Measurements from ENCODE around the gene KDM5B.
A peak's percentile ranks its signal among the peaks of the same experiment; 100 is the strongest.

KDM5B gene

GRCh38 chr1:202708456-202709275 is 99.6 kb downstream of the KDM5B start:
- H3K4me1 ChIP-seq, result peaks cover 13 to 21% (median 16%) of the 10 kb centered on the region in 10 experiments
- H3K4me2 ChIP-seq, result peak overlapping the region in 3 of 11 experiments; percentile 86 to 98 (median 96); a peak in 2 of 22 replicates
- peaks cover 51 to 98% (median 75%) of the 10 kb centered on the region in 11 experiments for H3K27me3 ChIP-seq
- TF ChIP-seq Cebpa-rat (IDR thresholded peaks at IDR 0.05), result no peak
- H3K4me3 ChIP-seq, result no peak overlapping the region
- peaks cover 0 to 97% (median 25%) of the 10 kb centered on the region in 11 experiments; a peak in 17 of 22 replicates for H4K20me1 ChIP-seq
- no peak overlapping the region for H3K9ac ChIP-seq
- no peak overlapping the region for H3K27ac ChIP-seq
- H3K9me3 ChIP-seq (replicated peaks in 1 of 11), result no peaks in the 10 kb centered on the region
- H3K36me3 ChIP-seq, result no peaks in the 10 kb centered on the region

- Histone ChIP-seq H3K36me3 (no peaks in the 10 kb centered on the region), H3K4me1 (peaks cover 13 to 21% (median 16%) of the 10 kb centered on the region in 10 experiments), H3K9me3 (replicated peaks in 1 of 11) (no peaks in the 10 kb centered on the region), H3K4me2 (no peak overlapping the region), H3K9ac (no peak overlapping the region), H3K4me3 (no peak overlapping the region), H3K27me3 (peaks cover 48 to 99% (median 65%) of the 10 kb centered on the region in 11 experiments), H3K27ac (no peak overlapping the region), H4K20me1 (peaks cover 0 to 97% (median 25%) of the 10 kb centered on the region in 11 experiments; a peak in 17 of 22 replicates)
- no peak for TF ChIP-seq Cebpa-rat (IDR thresholded peaks at IDR 0.05)
Measured at GRCh38 chr1:202706851-202707250, 101.4 kb downstream of the KDM5B start.

GRCh38 chr1:202704601-202705000 is 103.6 kb downstream of the KDM5B start:
- Histone ChIP-seq H3K9ac (no peak overlapping the region), H3K27me3 (peaks cover 25 to 99% (median 43%) of the 10 kb centered on the region in 11 experiments), H4K20me1 (peaks cover 0 to 80% (median 14%) of the 10 kb centered on the region in 11 experiments; a peak in 16 of 22 replicates), H3K27ac (no peak overlapping the region), H3K4me3 (no peak overlapping the region), H3K36me3 (no peaks in the 10 kb centered on the region), H3K9me3 (replicated peaks in 1 of 11) (no peaks in the 10 kb centered on the region), H3K4me2 (0 out of 22 replicates have a peak overlapping the region, but pooled peaks of 1 of the 11 experiments have one; percentile 7), H3K4me1 (peaks cover 4 to 9% (median 6%) of the 10 kb centered on the region in 10 experiments)
- TF ChIP-seq Cebpa-rat (IDR thresholded peaks at IDR 0.05), result no peak

GRCh38 chr1:202703191-202703590 is 105.0 kb downstream of the KDM5B start:
- peaks cover 11 to 99% (median 29%) of the 10 kb centered on the region in 11 experiments for H3K27me3 ChIP-seq

GRCh38 chr1:202702088-202702487 is 106.1 kb downstream of the KDM5B start:
- no peak for TF ChIP-seq Cebpa-rat (IDR thresholded peaks at IDR 0.05)
- H3K27me3 ChIP-seq, result peaks cover under 1 to 99% (median 18%) of the 10 kb centered on the region in 11 experiments; a peak in 21 of 22 replicates
- no peak overlapping the region for H3K27ac ChIP-seq
- H3K4me3 ChIP-seq, result no peak overlapping the region
- no peak overlapping the region for H3K4me2 ChIP-seq
- H4K20me1 ChIP-seq, result peaks cover 0 to 78% (median 3%) of the 10 kb centered on the region in 11 experiments; a peak in 11 of 22 replicates
- no peaks in the 10 kb centered on the region for H3K9me3 ChIP-seq (replicated peaks in 1 of 11)
- no peaks in the 10 kb centered on the region for H3K36me3 ChIP-seq
- H3K9ac ChIP-seq, result no peak overlapping the region
- H3K4me1 ChIP-seq, result peaks cover 12 to 19% (median 15%) of the 10 kb centered on the region in 10 experiments

More at GRCh38 chr1:202703191-202703590, 105.0 kb downstream of the KDM5B start:
- peaks cover 0 to 78% (median 5%) of the 10 kb centered on the region in 11 experiments; a peak in 10 of 22 replicates for H4K20me1 ChIP-seq
- no peak overlapping the region for H3K4me2 ChIP-seq
- H3K36me3 ChIP-seq, result no peaks in the 10 kb centered on the region
- H3K4me3 ChIP-seq, result no peak overlapping the region
- H3K27ac ChIP-seq, result no peak overlapping the region
- TF ChIP-seq Cebpa-rat (IDR thresholded peaks at IDR 0.05), result no peak
- H3K9ac ChIP-seq, result no peak overlapping the region
- peaks cover 7 to 14% (median 11%) of the 10 kb centered on the region in 10 experiments for H3K4me1 ChIP-seq
- no peaks in the 10 kb centered on the region for H3K9me3 ChIP-seq (replicated peaks in 1 of 11)

GRCh38 chr1:202701200-202701599 is 107.0 kb downstream of the KDM5B start:
- Histone ChIP-seq H3K4me3 (no peak overlapping the region), H3K9ac (no peak overlapping the region), H3K27me3 (peaks cover 0 to 99% (median 12%) of the 10 kb centered on the region in 11 experiments; a peak in 11 of 22 replicates), H4K20me1 (peaks cover 0 to 78% (median 6%) of the 10 kb centered on the region in 11 experiments; a peak in 10 of 22 replicates), H3K4me1 (peaks cover 12 to 19% (median 15%) of the 10 kb centered on the region in 10 experiments), H3K9me3 (replicated peaks in 1 of 11) (no peaks in the 10 kb centered on the region), H3K36me3 (no peaks in the 10 kb centered on the region), H3K27ac (no peak overlapping the region), H3K4me2 (no peak overlapping the region)
- peak in 4 of 11 experiments; percentile 8 to 59 (median 28); a peak in 4 of 22 replicates for TF ChIP-seq Cebpa-rat (IDR thresholded peaks at IDR 0.05)

- Histone ChIP-seq H3K9ac (no peak overlapping the region), H3K36me3 (no peaks in the 10 kb centered on the region), H4K20me1 (peaks cover 0 to 77% (median 6%) of the 10 kb centered on the region in 11 experiments; a peak in 9 of 22 replicates), H3K27me3 (peaks cover 0 to 99% (median 16%) of the 10 kb centered on the region in 11 experiments; a peak in 14 of 22 replicates), H3K9me3 (replicated peaks in 1 of 11) (no peaks in the 10 kb centered on the region), H3K4me2 (no peak overlapping the region), H3K27ac (no peak overlapping the region), H3K4me1 (peaks cover 12 to 19% (median 15%) of the 10 kb centered on the region in 10 experiments), H3K4me3 (no peak overlapping the region)
- TF ChIP-seq Cebpa-rat (IDR thresholded peaks at IDR 0.05), result no peak
Measured at GRCh38 chr1:202700061-202700460, 108.2 kb downstream of the KDM5B start.

- Histone ChIP-seq H3K36me3 (no peaks in the 10 kb centered on the region), H3K4me2 (peak overlapping the region; percentile 19 to 84 (median 61); a peak in 21 of 22 replicates), H3K9ac (no peak overlapping the region), H3K9me3 (replicated peaks in 1 of 11) (no peaks in the 10 kb centered on the region), H3K27me3 (peaks cover 0 to 99% (median 16%) of the 10 kb centered on the region in 11 experiments; a peak in 14 of 22 replicates), H3K27ac (no peak overlapping the region), H3K4me1 (peaks cover 12 to 16% (median 15%) of the 10 kb centered on the region in 10 experiments), H4K20me1 (peaks cover 0 to 65% (median 4%) of the 10 kb centered on the region in 11 experiments; a peak in 7 of 22 replicates), H3K4me3 (no peak overlapping the region)
- no peak for TF ChIP-seq Cebpa-rat (IDR thresholded peaks at IDR 0.05)
Measured at GRCh38 chr1:202698276-202698675, 109.9 kb downstream of the KDM5B start.

- no peak overlapping the region for H3K27ac ChIP-seq
- H3K9me3 ChIP-seq (replicated peaks in 1 of 11), result no peaks in the 10 kb centered on the region
- H3K9ac ChIP-seq, result no peak overlapping the region
- H3K36me3 ChIP-seq, result no peaks in the 10 kb centered on the region
- peaks cover 0 to 96% (median 16%) of the 10 kb centered on the region in 11 experiments; a peak in 14 of 22 replicates for H3K27me3 ChIP-seq
- H3K4me2 ChIP-seq, result no peak overlapping the region
- peaks cover 12 to 16% (median 15%) of the 10 kb centered on the region in 10 experiments for H3K4me1 ChIP-seq
- H3K4me3 ChIP-seq, result no peak overlapping the region
- peaks cover 0 to 62% (median 6%) of the 10 kb centered on the region in 11 experiments; a peak in 10 of 22 replicates for H4K20me1 ChIP-seq
- no peak for TF ChIP-seq Cebpa-rat (IDR thresholded peaks at IDR 0.05)
Measured at GRCh38 chr1:202697038-202697437, 111.2 kb downstream of the KDM5B start.
